T follicular helper cell (primary cell): ENCODE measurements around the gene DCST2.

Experiments used
- DNase-seq: peaks from one replicate; pipeline ENCODE4 v3.0.0-alpha.2; 2020; ENCODE audit warnings: low read depth

DCST2 gene

GRCh38 chr1:155026588-155026987, 7.0 kb downstream of the DCST2 start:
- no peak for DNase-seq

GRCh38 chr1:155026154-155026553, 7.4 kb downstream of the DCST2 start:
- DNase-seq: no peak

GRCh38 chr1:155024315-155024714, 9.3 kb downstream of the DCST2 start:
- DNase-seq: no peak

- no peak for DNase-seq
Observed at GRCh38 chr1:155023627-155024026, 10.0 kb downstream of the DCST2 start.

- no peak for DNase-seq
Observed at GRCh38 chr1:155022927-155023236, 10.7 kb downstream of the DCST2 start.

GRCh38 chr1:155022136-155022926, 11.2 kb downstream of the DCST2 start:
- no peak for DNase-seq

- no peak for DNase-seq
Observed at GRCh38 chr1:155019377-155020245, 14.0 kb downstream of the DCST2 start.

GRCh38 chr1:155018617-155019348, 14.8 kb downstream of the DCST2 start:
- DNase-seq: no peak

GRCh38 chr1:155017946-155018316, 15.7 kb downstream of the DCST2 start:
- DNase-seq: no peak

- DNase-seq: peak; percentile 84
Observed at GRCh38 chr1:155017041-155017945, 16.3 kb downstream of the DCST2 start.

- DNase-seq: no peak
Observed at GRCh38 chr1:155016231-155016831, 17.2 kb downstream of the DCST2 start.

GRCh38 chr1:155015527-155016230, 17.9 kb downstream of the DCST2 start:
- no peak for DNase-seq

- no peak for DNase-seq
Observed at GRCh38 chr1:155014709-155015508, 18.7 kb downstream of the DCST2 start.

- no peak for DNase-seq
Observed at GRCh38 chr1:155013632-155014031, 19.9 kb downstream of the DCST2 start.

GRCh38 chr1:155012776-155013602, 20.6 kb downstream of the DCST2 start:
- DNase-seq: no peak

GRCh38 chr1:155012026-155012546, 21.5 kb downstream of the DCST2 start:
- DNase-seq: no peak

GRCh38 chr1:155011437-155012025, 22.1 kb downstream of the DCST2 start:
- DNase-seq: no peak

GRCh38 chr1:155011004-155011416, 22.6 kb downstream of the DCST2 start:
- DNase-seq: no peak
